ENCODE data around the gene CAPN12.
"Not testable (repeated sequence)": the region's sequence is repeated elsewhere in the genome, so short reads cannot be mapped to it uniquely, and the experiment has no call there.

GRCh38 chr19:38790507-38791403 lies 46.5 kb upstream of the CAPN12 start:
- TF ChIP-seq CTCF (conservative IDR thresholded peaks at IDR 0.05; ENCODE audit: low read length); EZH2phosphoT487 (IDR thresholded peaks at IDR 0.05; ENCODE audit: borderline replicate concordance, low read depth, low read length): not testable (repeated sequence)
